ENCODE results near the gene TTC39C.

- TF ChIP-seq, protein P1, sequence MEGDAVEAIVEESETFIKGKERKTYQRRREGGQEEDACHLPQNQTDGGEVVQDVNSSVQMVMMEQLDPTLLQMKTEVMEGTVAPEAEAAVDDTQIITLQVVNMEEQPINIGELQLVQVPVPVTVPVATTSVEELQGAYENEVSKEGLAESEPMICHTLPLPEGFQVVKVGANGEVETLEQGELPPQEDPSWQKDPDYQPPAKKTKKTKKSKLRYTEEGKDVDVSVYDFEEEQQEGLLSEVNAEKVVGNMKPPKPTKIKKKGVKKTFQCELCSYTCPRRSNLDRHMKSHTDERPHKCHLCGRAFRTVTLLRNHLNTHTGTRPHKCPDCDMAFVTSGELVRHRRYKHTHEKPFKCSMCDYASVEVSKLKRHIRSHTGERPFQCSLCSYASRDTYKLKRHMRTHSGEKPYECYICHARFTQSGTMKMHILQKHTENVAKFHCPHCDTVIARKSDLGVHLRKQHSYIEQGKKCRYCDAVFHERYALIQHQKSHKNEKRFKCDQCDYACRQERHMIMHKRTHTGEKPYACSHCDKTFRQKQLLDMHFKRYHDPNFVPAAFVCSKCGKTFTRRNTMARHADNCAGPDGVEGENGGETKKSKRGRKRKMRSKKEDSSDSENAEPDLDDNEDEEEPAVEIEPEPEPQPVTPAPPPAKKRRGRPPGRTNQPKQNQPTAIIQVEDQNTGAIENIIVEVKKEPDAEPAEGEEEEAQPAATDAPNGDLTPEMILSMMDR (IDR thresholded peaks at IDR 0.05; ENCODE audit: insufficient read depth, low read length), result no peak
- TF ChIP-seq REST (IDR thresholded peaks at IDR 0.05; ENCODE audit: insufficient replicate concordance, low read depth) (no peak), POLR2AphosphoS5 (IDR thresholded peaks at IDR 0.05; ENCODE audit: low read depth) (no peak), GABPA (IDR thresholded peaks at IDR 0.05; ENCODE audit: low read depth) (no peak)
Observed at GRCh38 chr18:24041691-24042090, 27.1 kb downstream of the TTC39C start.
